ENCODE results near the gene ZNF473. TPM values are rescaled to one million over a fixed set of nuclear protein-coding genes. Genes with fewer than 3 reads are reported as not detected.
"Not testable (repeated sequence)": the region's sequence is repeated elsewhere in the genome, so short reads cannot be mapped to it uniquely, and the experiment has no call there.

Gene ZNF473
- total and polyA plus RNA-seq, 9 donors, result 5.4 to 8.6 (median 7.2) TPM

DNA sequence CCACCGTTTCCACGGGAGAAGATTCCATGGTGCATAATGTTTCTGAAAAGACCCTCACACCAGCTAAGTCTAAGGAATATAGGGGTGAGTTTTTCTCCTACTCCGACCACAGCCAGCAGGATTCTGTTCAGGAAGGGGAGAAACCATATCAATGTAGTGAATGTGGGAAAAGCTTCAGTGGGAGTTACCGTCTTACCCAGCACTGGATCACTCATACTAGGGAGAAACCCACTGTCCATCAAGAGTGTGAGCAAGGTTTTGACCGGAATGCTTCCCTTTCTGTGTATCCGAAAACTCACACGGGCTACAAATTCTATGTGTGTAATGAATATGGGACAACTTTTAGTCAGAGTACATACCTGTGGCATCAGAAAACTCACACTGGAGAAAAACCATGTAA lies 19.1 kb downstream of the ZNF473 start:
- no peak overlapping the region for H3K4me3 ChIP-seq (ENCODE audit: low read length)
- no peaks in the 10 kb centered on the region for H3K4me1 ChIP-seq (ENCODE audit: control insufficient read depth, insufficient read depth, low read length)
- 100% methylated on average over 1 of the region's 7 CpGs for WGBS (ENCODE audit: insufficient coverage)
- H3K36me3 ChIP-seq (ENCODE audit: control insufficient read depth, insufficient read depth, low read length), result peaks cover 77% of the 10 kb centered on the region
- no peak overlapping the region for H3K27ac ChIP-seq (ENCODE audit: low read length)
- H3K27me3 ChIP-seq (ENCODE audit: control insufficient read depth, insufficient read depth, low read length), result no peaks in the 10 kb centered on the region
- no peak for DNase-seq
- peaks cover 50% of the 10 kb centered on the region for H3K9me3 ChIP-seq (replicated peaks; ENCODE audit: control insufficient read depth, low read depth, low read length)

DNA sequence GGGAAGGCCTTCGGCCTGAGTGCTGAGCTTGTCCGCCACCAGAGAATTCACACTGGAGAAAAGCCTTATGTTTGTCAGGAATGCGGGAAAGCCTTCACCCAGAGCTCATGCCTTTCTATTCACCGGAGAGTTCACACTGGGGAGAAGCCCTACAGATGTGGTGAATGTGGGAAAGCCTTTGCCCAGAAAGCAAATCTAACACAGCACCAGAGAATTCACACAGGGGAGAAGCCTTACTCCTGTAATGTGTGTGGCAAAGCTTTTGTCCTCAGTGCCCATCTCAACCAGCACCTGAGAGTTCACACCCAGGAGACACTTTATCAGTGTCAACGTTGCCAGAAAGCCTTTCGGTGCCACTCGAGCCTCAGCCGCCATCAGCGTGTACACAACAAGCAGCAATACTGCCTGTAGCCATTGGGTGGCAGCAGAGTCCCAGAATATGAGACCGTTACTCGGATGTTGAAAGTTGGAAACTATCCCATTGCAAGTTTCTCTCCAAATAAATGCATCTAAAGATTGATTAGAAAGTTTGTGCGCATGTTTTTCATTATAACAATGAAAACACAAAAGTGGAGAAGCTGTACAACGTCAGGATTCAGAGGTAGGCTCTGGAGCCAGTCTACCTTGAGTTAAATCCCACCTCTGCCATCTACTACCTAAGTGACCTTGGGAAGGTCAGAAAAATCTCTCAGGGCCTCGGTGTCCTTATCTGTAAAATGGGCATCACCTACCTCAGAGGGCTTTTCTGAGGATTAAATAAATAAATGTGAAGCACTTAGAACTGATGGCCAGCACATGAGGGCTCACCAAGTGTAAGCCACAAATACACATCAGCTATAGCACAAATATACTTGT lies 21.1 kb downstream of the ZNF473 start:
- WGBS (ENCODE audit: insufficient coverage), result no CpG with 5 or more reads among the region's 14 CpGs
- Histone ChIP-seq H3K27ac (ENCODE audit: low read length) (no peak overlapping the region), H3K27me3 (ENCODE audit: control insufficient read depth, insufficient read depth, low read length) (peaks cover 8% of the 10 kb centered on the region), H3K4me1 (ENCODE audit: control insufficient read depth, insufficient read depth, low read length) (peaks cover 5% of the 10 kb centered on the region), H3K9me3 (replicated peaks; ENCODE audit: control insufficient read depth, low read depth, low read length) (peaks cover 50% of the 10 kb centered on the region), H3K36me3 (ENCODE audit: control insufficient read depth, insufficient read depth, low read length) (peaks cover 58% of the 10 kb centered on the region), H3K4me3 (ENCODE audit: low read length) (no peak overlapping the region)
- DNase-seq, result no peak

DNA sequence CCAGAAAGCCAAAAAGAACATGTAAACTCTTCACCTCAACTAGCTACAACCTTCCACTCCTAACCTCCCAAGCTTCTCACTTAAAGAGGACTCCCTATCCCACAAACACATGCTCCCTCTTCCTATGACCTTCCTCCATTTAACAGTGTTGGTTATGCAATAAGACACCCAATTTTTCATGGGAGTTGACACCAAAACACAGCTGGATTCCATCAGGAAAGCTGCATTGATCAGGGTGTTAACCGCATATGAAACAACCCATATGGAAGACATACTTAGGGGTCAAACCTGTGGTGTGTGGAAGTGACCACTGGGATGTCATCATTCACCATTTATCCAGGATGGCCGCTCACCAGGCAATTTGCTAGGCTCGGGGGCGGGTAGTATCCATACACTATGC lies 21.9 kb downstream of the ZNF473 start:
- Histone ChIP-seq H3K4me1 (ENCODE audit: control insufficient read depth, insufficient read depth, low read length) (peaks cover 5% of the 10 kb centered on the region), H3K27me3 (ENCODE audit: control insufficient read depth, insufficient read depth, low read length) (peaks cover 8% of the 10 kb centered on the region), H3K9me3 (replicated peaks; ENCODE audit: control insufficient read depth, low read depth, low read length) (peaks cover 50% of the 10 kb centered on the region), H3K36me3 (ENCODE audit: control insufficient read depth, insufficient read depth, low read length) (peaks cover 50% of the 10 kb centered on the region), H3K27ac (ENCODE audit: low read length) (no peak overlapping the region), H3K4me3 (ENCODE audit: low read length) (no peak overlapping the region)
- DNase-seq, result no peak
- WGBS (ENCODE audit: insufficient coverage), result 80% methylated on average over 1 of the region's 4 CpGs

DNA sequence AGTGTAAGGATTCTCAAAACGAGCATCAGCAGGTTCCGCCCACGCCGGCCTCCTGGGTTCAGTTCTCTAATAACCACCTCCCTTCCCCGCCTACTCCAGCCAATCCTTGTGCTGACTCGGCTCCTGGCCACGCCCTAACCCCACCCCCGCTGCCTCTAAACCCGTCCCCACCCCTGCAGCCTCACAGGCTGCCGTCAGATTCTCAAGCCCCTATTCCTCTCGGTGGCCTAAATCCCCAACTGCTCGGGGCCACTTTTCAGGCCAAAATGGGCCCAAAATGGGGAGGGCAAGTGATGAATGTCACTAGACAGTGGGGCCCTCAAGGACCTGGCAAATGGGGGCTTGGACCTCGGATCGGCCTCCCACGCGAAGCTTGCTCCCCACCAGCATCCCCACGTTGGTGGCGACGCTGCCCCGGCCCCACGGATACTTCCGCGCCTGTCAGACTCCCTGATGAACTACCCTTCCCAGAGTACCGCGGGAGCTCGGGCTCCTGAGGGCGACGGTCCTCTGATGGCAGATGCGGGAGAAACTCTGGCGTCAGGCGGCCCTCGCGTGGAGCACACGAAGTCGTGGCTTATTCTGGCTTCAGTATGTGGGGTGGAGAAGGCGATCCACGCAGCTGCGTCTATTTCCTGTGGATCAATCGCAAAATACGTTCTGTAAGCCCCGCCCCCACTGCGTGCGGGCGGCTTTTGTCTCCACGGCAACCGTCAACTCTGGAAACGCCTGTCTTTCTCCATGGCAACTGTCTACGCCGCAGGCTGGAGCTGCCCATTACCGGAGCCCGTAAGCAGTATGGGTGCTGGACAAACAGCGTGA lies 24.8 kb downstream of the ZNF473 start:
- Histone ChIP-seq H3K27ac (ENCODE audit: low read length) (no peak overlapping the region), H3K9me3 (replicated peaks; ENCODE audit: control insufficient read depth, low read depth, low read length) (peaks cover 25% of the 10 kb centered on the region)
- WGBS (ENCODE audit: insufficient coverage), result under 1% methylated on average over 51 of the region's 52 CpGs

DNA sequence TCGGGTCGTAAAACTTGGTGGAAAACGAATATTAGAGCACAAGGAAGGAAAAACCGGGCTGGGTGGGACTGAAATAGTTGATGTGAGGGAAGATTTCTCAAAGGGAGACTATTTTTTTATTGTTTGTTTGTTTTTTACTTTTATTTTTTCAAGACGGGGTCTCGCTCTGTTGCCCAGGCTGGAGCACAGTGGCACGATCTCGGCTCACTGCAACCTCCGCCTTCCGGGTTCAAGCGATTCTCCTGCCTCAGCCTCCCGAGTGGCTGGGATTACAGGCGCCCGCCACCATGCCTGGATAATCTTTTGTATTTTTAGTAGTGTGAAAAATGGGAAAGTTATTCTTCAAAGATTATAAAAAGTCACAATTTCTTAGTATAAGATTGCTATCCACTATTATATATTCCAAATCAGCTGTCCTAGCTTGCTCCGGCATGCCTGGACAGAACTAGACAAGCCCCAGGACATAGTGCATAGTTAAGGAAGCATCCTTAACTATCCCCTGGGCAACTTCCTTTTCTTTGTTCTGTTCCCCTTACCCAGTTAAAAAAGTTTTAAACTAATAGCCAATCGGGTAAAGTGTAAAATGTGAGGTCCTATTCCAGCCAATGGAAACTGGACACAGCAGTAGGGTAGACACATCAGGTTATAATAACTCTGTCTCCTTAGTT lies 25.6 kb downstream of the ZNF473 start:
- H3K9me3 ChIP-seq (replicated peaks; ENCODE audit: control insufficient read depth, low read depth, low read length), result peaks cover 17% of the 10 kb centered on the region
- H3K27me3 ChIP-seq (ENCODE audit: control insufficient read depth, insufficient read depth, low read length); H3K27ac ChIP-seq (ENCODE audit: low read length); H3K4me3 ChIP-seq (ENCODE audit: low read length); H3K4me1 ChIP-seq (ENCODE audit: control insufficient read depth, insufficient read depth, low read length); DNase-seq: not testable (repeated sequence)
- H3K36me3 ChIP-seq (ENCODE audit: control insufficient read depth, insufficient read depth, low read length), result peaks cover 15% of the 10 kb centered on the region
- 22% methylated on average over 11 of the region's 16 CpGs for WGBS (ENCODE audit: insufficient coverage)

More for the DNA sequence above, 24.8 kb downstream of the ZNF473 start:
- peaks cover 5% of the 10 kb centered on the region for H3K4me1 ChIP-seq (ENCODE audit: control insufficient read depth, insufficient read depth, low read length)
- H3K27me3 ChIP-seq (ENCODE audit: control insufficient read depth, insufficient read depth, low read length), result peaks cover 8% of the 10 kb centered on the region
- H3K36me3 ChIP-seq (ENCODE audit: control insufficient read depth, insufficient read depth, low read length), result peaks cover 22% of the 10 kb centered on the region
- H3K4me3 ChIP-seq (ENCODE audit: low read length), result peak overlapping the region; percentile 44
- peak; percentile 74 for DNase-seq

DNA sequence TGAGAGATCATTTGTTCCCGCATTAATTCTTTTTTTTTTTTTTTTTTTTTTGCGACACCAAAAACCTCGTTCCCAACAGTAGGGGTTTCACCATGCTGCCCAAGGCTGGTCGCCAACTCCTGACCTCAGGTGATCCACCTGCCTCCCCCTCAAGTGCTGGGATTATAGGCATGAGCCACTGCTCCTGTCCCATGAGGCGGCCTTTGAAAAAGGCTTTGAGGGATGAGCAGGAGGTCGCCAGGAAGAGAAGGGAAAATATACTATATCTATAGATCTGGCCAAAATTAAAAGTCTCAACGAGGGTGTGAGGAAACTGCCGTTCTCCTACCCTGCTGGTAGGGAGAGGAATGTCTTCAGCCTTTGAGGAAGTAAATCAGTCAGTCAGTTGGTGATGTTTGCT lies 26.2 kb downstream of the ZNF473 start:
- Histone ChIP-seq H3K27me3 (ENCODE audit: control insufficient read depth, insufficient read depth, low read length) (peaks cover 8% of the 10 kb centered on the region), H3K36me3 (ENCODE audit: control insufficient read depth, insufficient read depth, low read length) (peaks cover 9% of the 10 kb centered on the region), H3K4me3 (ENCODE audit: low read length) (no peak overlapping the region), H3K4me1 (ENCODE audit: control insufficient read depth, insufficient read depth, low read length) (peaks cover 5% of the 10 kb centered on the region), H3K27ac (ENCODE audit: low read length) (no peak overlapping the region), H3K9me3 (replicated peaks; ENCODE audit: control insufficient read depth, low read depth, low read length) (peaks cover 11% of the 10 kb centered on the region)
- 63% methylated on average over 3 of the region's 8 CpGs for WGBS (ENCODE audit: insufficient coverage)
- no peak for DNase-seq

DNA sequence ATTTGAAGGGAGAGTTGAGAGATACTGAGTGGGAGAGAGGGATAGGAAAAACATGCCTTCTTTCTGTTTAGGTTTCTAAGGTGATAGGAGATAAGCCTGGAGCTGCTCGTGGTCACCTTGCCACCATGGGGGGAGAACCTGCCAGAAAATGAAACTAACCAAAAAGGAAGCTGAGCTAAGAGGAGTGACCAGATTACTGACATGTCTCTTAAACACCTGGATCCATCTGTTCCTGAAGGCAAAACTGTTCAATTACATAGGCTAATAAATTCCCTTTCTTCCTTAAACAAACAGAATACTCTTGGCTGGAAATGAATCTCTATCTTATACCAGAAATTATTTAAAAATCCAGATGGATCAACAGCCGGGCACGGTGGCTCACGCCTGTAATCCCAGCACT lies 27.3 kb downstream of the ZNF473 start:
- no CpG with 5 or more reads among the region's 4 CpGs for WGBS (ENCODE audit: insufficient coverage)
- H3K4me1 ChIP-seq (ENCODE audit: control insufficient read depth, insufficient read depth, low read length), result peaks cover 5% of the 10 kb centered on the region
- no peak overlapping the region for H3K27ac ChIP-seq (ENCODE audit: low read length)

DNA sequence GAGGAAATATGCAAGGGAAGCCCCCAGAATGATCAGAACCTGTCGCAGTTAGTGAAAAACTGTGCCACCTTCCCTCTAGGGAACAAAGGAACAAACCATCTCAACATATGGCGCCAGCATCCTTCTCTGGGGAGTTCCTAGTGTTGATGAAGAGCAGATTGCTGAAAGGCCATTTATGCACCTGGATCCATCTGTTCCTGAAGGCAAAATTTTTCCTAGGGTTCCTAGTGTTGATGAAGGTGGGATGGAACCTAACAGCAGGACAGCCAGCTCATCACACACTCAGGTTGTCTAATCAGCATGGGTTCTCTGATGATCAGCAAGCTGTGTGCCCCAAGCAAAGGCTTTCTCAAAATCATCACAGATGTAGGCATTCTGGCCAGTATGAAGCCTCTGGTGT lies 32.6 kb downstream of the ZNF473 start:
- WGBS (ENCODE audit: insufficient coverage), result no CpG with 5 or more reads among the region's 2 CpGs
- no peak overlapping the region for H3K4me3 ChIP-seq (ENCODE audit: low read length)
- no peaks in the 10 kb centered on the region for H3K4me1 ChIP-seq (ENCODE audit: control insufficient read depth, insufficient read depth, low read length)
- peaks cover 21% of the 10 kb centered on the region for H3K9me3 ChIP-seq (replicated peaks; ENCODE audit: control insufficient read depth, low read depth, low read length)
- H3K36me3 ChIP-seq (ENCODE audit: control insufficient read depth, insufficient read depth, low read length), result no peaks in the 10 kb centered on the region
- no peak for DNase-seq
- no peak overlapping the region for H3K27ac ChIP-seq (ENCODE audit: low read length)
- no peaks in the 10 kb centered on the region for H3K27me3 ChIP-seq (ENCODE audit: control insufficient read depth, insufficient read depth, low read length)

More for the DNA sequence above, 27.3 kb downstream of the ZNF473 start:
- DNase-seq, result no peak
- H3K36me3 ChIP-seq (ENCODE audit: control insufficient read depth, insufficient read depth, low read length), result no peaks in the 10 kb centered on the region
- no peak overlapping the region for H3K4me3 ChIP-seq (ENCODE audit: low read length)
- H3K9me3 ChIP-seq (replicated peaks; ENCODE audit: control insufficient read depth, low read depth, low read length), result peaks cover 3% of the 10 kb centered on the region
- peaks cover 8% of the 10 kb centered on the region for H3K27me3 ChIP-seq (ENCODE audit: control insufficient read depth, insufficient read depth, low read length)

DNA sequence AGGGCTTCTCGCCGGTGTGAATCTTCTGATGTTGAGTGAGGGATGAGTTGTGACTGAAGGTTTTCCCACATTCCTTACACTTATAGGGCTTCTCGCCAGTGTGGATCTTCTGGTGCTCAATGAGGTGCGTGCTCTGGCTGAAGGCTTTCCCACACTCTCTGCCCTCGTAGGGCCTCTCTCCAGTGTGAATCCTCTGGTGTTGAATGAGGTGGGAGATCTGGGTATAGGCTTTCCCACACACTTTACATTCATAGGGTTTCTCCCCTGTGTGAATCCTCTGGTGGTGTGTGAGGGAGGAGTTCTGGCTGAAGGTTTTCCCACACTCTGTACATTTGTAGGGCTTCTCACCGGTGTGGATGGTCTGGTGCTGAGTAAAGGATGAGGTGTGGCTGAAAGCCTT lies 33.2 kb downstream of the ZNF473 start:
- no CpG with 5 or more reads among the region's 6 CpGs for WGBS (ENCODE audit: insufficient coverage)
- Histone ChIP-seq H3K27me3 (ENCODE audit: control insufficient read depth, insufficient read depth, low read length) (no peaks in the 10 kb centered on the region), H3K4me1 (ENCODE audit: control insufficient read depth, insufficient read depth, low read length) (no peaks in the 10 kb centered on the region), H3K9me3 (replicated peaks; ENCODE audit: control insufficient read depth, low read depth, low read length) (peaks cover 21% of the 10 kb centered on the region), H3K27ac (ENCODE audit: low read length) (no peak overlapping the region), H3K36me3 (ENCODE audit: control insufficient read depth, insufficient read depth, low read length) (no peaks in the 10 kb centered on the region), H3K4me3 (ENCODE audit: low read length) (no peak overlapping the region)
- DNase-seq, result no peak

DNA sequence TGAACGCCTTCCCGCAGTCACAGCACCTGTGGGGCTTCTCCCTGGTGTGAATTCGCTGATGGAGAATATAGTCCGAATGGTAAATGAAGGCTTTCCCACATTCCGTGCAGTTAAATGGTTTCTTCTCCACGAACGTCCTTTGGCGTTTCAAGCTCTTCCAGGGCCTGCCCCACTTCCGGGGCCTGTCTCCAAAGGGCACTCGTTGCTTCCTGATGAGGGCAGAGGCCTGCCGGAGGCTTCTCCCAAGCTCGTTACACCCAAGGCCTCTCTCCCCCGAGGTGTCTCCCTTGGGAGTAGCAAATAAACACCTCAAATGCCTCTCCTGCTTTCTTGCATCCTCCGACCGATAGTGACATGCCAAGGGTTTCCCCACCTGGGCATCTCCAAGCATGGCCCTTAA lies 34.3 kb downstream of the ZNF473 start:
- no peaks in the 10 kb centered on the region for H3K27me3 ChIP-seq (ENCODE audit: control insufficient read depth, insufficient read depth, low read length)
- no peak overlapping the region for H3K4me3 ChIP-seq (ENCODE audit: low read length)
- peaks cover 21% of the 10 kb centered on the region for H3K9me3 ChIP-seq (replicated peaks; ENCODE audit: control insufficient read depth, low read depth, low read length)
- no peak for DNase-seq
- H3K27ac ChIP-seq (ENCODE audit: low read length), result no peak overlapping the region
- 84% methylated on average over 15 of the region's 15 CpGs for WGBS (ENCODE audit: insufficient coverage)
- no peaks in the 10 kb centered on the region for H3K4me1 ChIP-seq (ENCODE audit: control insufficient read depth, insufficient read depth, low read length)
- no peaks in the 10 kb centered on the region for H3K36me3 ChIP-seq (ENCODE audit: control insufficient read depth, insufficient read depth, low read length)

All from muscle of leg (tissue), 11 donors.